GM18520 (cell line): ENCODE data around the gene PLCL1.
A peak's percentile ranks its signal among the peaks of the same experiment; 100 is the strongest.

Experiments used
- ATAC-seq: cut with Tn5 transposase; IDR thresholded peaks from one replicate; pipeline ENCODE4 v1.9.1; 2021; ENCODE audit not compliant: unreplicated experiment

The PLCL1 gene

DNA sequence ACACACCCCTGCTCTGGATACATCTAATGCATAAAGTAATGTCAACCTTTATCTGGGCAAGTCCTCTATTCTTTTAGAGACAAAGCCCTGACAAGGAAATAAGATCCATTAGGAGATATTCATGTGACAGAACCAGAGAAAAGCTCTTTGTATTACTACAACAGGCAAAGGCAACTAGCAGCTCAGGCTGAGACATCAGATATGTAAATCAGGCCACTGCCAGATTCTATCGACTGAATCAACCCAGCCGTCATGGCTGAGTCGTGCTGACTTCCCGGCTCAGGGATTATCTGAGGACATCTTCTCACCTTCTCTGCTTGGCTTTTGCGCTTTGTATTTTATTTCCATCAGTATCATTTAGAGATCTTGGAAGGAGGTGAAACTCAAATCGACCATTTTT lies 294.5 kb downstream of the PLCL1 start:
- ATAC-seq, result no peak

DNA sequence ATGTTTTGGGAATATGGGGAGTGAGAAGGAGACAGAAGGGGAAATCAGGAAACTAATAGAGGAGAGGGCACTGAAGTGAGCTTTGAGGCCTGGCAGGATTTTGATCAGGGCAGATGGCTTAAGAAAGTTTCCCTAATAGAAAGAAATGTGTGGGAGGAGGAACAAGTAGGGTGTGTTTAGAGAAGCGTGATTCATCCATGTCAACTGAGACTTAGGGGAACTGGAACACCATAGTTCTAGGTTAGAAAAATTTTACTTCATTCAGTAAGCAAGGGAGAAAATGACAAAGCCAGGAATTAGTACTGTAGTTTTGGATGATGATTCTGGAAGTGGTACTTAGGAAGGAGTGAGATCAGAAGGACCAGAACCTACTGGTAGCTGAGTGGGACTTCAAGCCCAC lies 296.0 kb downstream of the PLCL1 start:
- no peak for ATAC-seq

DNA sequence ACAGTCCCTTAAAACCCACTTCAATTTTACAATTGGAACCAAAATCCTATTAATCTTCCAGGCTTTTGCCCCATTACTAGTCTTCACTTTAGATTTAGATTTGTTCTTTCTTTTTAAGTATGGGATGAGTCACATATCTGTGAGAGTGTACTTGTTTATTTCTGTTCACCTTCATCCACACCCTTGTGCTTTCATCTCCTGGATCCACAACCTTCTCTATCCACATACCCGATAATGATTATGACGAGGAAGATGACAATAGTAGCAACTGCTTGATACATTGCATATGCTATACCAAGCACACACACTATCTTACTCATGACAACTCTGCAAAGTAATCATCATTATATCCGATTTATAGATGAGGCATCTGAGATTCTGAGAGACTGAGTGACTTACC lies 297.3 kb downstream of the PLCL1 start:
- ATAC-seq, result no peak

DNA sequence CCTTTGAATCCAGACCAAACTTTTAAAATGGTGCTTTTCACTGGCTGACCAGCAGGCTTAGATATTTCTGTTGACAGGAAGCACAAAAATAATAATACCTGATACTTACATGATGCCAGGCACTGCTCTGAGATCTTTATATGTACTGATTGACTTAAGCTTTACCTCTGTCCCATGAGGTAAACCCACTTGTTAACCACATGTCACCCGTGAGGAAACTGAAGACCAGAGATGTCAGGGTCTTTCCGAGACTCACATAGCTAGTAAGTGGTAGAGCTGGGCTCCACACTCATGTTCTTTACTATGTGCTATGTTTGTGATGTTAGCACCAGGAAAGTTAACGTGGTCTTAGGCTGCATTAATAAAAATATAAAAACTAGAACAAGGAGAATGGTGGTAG lies 297.7 kb downstream of the PLCL1 start:
- ATAC-seq, result peak; percentile 35

DNA sequence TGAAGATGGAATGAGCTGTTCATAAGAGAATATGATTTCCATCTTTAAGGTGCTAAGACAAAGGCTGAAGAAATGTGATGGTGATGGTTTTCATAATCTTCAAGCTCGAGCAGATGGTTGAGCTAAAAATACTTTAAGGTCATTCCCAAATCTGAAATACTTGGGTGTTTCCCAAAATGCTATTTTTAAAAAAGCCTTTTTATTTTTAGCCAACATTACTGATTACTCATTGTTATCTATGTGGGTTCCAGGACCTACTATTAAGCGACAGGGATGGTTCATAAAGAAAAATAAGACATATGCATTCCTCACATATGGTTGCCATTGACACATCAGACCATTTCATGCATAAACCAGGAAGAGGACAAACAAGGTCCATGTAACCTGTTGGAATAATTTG lies 298.5 kb downstream of the PLCL1 start:
- no peak for ATAC-seq

DNA sequence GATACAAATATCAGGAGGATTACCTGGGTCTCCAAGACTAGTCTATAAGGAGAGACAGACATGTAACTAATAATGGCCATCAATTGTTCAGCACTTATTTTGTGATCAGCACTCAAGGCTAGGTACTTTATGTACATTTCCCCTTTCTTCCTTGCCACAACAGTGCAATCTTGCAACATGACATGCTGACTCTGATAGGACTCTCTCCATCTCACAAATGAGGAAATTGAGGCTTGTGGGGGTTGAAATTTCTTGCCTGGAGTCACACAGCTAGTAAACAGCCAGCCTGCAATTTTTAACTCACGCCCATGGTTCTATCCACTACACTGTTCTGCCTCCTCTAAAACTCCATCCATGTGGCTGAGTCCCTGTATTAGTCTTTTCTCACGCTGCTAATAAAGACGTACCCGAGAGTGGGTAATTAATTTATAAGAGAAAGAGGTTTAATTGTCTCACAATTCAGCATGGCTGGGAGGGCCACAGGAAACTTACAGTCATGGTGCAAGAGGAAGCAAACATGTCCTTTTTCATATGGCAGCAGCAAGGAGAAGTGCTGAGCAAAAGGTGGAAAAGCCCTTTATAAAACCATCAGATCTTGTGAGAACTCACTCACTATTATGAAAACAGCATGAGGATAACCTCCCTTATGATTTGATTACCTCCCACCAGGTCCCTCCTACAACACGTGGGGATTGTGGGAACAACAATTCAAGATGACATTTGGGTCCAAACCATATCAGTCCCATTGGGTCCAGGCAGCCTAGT lies 302.4 kb downstream of the PLCL1 start:
- ATAC-seq, result no peak

DNA sequence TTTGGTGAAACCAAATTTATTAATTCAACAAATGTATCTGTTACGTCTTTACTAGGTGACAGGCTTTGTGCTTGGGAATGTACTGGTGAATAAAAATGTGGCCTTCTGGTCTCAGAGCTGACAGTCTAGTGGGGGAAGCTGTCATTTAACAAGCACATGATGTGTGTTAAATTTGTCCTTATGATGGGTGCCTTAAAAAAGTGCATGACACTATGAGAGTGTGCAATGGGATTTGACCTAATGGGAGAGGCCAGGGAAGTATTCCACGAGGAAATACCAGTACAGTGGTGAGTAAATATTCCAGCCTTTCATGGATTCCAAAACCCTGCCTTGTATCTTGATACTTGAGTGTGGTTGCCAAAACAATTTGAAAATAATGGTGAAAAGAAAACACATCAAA lies 308.9 kb downstream of the PLCL1 start:
- ATAC-seq, result no peak

DNA sequence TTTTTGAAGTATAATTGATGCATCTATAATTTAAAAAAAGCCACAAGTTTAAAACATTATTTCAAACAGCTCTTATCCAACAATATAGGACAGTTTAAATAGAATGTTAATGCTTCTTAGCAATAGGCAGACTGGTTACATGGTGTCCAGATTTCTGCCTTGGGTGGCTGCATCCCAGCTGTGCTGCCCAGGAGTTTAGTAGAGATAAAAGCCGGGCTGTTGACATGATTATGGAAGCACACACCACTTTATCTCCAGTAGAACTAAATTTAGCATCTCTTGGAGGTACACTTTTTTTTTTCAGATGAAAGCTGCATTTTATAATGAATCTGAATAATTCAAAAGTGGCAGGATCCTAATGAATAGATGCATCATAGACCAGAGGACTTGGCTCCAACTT lies 309.7 kb downstream of the PLCL1 start:
- ATAC-seq, result no peak

DNA sequence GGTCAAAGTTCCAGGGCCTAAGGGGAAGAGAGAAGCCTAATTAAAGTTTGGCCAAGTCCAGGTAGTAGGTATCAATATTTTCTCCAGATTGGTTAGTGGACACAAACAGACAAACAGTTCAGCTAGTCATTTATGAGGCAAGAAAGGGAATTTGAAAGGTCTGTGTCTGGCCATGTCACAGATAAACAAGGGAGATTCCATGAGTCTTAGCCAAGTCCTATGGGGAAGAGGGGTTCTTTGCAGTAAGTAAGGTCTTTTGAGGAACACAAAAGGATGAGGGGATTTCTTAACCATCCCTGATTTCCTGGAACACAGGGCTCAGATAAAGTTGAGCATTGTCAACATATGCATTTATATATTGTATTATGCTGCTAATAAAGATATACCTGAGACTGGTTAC lies 310.8 kb downstream of the PLCL1 start:
- ATAC-seq, result no peak

DNA sequence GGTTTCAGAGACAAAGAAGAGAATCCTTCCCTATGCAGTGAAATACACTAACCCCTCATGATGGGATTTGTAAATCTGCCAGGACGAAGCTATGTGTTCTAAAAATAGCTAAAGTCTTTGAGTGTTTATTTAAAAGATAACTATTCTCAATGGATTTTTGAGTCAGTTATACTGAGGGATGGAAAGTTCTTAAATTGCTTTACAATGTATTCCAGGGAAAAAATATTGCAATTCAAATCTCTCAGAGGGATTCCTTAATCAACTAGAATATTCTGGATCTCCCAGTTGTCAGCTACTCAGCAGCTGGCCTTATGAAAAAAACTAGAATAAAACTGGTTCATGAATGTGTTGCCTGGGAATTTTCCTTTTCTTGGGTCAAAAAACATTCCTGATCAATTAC lies 312.4 kb downstream of the PLCL1 start:
- ATAC-seq, result no peak

GRCh38 chr2:198117406-198118041 lies 313.1 kb downstream of the PLCL1 start:
- ATAC-seq, result no peak

GRCh38 chr2:198127627-198128026 lies 323.2 kb downstream of the PLCL1 start:
- no peak for ATAC-seq

DNA sequence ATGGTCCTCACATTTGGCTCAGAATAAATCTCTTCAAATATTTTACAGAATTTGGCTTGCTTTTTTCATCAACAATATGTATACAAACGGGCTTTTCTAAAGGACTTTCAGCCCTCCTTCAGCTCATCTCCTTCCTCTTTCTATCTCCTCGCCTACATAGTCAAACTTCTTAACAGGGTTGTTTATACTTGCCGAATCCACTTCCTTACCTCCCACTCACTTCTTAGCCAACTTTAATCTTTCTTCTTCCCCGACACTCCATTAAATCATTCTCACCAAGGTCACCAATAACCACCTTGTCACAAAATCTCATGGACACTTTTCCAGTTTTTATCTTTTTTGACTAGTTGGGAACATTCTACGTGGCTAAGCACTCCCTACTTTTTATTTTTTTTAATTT lies 325.2 kb downstream of the PLCL1 start:
- no peak for ATAC-seq

- ATAC-seq, result no peak
Measured at GRCh38 chr2:198134293-198134955, 330.0 kb downstream of the PLCL1 start.

DNA sequence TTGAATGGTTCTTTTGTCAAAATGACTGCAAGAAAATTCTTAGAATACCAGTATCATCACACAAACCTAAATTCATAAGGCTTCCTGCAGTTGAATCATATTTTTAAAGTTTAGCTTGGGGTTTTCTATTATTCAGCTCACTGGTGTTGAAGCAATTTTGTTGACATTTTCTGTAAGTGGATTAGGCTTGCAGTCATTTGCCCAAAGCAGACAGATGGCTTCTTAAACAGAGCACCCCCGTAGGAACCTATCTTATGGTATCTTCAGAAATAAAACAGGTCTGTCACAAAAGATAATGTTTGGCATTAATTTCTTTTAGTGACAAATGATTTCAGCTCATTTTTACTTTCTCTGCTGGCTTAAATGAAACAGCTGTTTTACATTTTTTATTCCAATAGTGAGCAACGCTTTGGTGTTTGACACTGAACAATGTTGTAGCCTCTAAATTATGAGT lies 331.1 kb downstream of the PLCL1 start:
- no peak for ATAC-seq

DNA sequence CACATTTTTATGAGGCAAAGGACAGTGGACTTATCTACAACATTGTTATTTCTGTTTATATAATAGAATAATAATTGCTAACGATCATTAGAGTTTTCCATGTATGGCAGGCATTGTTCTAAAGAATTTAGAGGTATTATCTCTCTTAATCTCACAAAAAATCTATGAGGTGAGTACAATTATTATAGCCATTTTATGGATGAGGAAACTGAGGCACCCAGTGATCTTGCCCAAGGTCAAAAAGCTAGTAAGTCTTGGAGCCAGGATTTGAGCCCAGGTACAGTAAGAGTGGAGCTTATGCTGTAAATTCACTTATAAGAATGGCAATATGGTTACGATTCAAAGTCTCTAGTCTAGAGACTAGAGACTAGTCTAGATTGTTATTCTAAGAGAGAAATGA lies 331.7 kb downstream of the PLCL1 start:
- no peak for ATAC-seq

- ATAC-seq, result no peak
Measured at GRCh38 chr2:198137733-198138132, 333.3 kb downstream of the PLCL1 start.

DNA sequence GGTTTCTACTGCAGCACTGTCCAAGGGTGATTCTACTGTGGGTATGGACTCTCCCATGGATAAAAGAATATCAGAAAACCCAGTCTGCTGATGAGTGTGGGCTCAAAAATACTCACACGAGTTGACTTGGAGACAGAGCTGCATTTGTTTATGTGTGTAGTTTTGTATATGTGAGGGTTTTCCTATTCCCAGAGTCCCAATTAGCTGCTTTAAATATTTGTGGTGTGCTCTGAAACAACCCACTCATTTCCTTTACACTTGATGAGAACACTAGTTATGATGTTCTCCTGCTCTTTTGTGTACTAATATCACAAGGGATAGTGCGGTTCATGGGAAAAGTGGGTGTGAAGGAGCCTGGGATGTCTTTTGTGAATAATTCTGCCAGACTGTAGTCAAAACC lies 337.3 kb downstream of the PLCL1 start:
- ATAC-seq, result no peak

DNA sequence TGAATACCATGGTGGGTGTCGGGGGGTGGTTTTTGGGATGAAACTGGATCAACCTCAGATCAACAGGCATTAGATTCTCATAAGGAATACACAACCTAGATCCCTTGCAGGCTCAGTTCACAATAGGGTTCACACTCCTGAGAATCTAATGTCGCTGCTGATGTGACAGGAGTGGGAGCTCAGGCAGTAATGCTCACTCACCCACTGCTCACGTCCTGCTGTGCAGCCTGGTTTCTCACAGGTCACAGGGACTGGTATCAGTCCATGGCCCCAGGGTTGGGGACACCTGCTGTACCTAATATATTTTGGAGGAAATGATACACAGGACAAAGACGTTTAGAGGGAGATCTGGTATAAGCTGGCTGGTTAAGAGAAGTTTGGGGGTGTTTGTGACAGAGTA lies 338.8 kb downstream of the PLCL1 start:
- ATAC-seq, result no peak

- ATAC-seq, result no peak
Measured at GRCh38 chr2:198143793-198144192, 339.4 kb downstream of the PLCL1 start.

DNA sequence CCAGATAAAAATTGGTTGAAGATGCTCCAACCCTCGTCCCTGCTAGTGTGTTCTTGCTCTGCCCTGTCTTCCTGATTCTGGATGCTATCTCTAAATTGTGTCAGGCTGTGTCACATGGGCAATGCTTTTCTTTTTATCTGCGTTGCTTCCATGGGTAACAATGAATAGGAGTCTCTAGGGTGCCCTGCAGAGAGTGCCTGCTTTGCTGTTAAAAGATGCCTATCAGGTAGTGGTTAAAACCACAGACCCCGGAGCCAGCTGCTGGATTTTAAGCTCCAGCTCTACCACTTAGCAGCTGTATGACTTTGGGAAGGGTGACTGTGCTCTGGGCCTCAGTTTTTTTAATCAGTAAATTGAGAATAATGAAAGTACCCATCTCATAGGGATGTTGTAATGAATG lies 340.3 kb downstream of the PLCL1 start:
- ATAC-seq, result no peak

DNA sequence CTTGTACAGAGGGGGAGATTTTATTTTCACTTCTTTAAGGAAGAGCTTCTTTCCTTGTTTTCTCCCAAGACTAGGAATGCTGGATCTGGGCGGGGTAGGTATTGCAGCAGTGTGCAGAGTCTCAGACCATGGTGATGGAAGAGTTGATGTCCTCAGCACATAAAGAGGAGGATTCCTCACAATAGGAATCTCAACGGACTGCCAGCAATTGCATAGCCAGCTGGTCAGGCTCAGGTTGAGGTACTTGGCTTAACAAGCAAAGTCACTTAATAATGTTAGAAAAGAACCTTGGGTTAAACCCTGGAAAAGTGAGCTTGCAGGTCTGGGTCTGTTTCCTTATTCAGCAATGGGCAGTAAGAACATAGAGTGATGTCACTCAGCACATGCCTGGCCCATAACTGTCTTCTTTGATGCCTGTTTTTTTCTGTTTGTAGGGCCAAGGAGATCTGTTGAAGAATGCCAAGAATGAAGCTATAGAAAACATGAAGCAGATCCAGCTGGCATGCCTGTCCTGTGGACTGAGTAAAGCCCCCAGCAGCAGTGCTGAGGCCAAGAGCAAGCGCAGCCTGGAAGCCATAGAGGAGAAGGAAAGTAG lies 342.1 kb downstream of the PLCL1 start:
- ATAC-seq, result no peak
